HG02973 (cell line): ENCODE data around the gene USF2.
"Not testable (repeated sequence)": the region's sequence is repeated elsewhere in the genome, so short reads cannot be mapped to it uniquely, and the experiment has no call there.

Experiments
- ATAC-seq: cut with Tn5 transposase; IDR thresholded peaks from one replicate; pipeline ENCODE4 v1.9.1; 2021; ENCODE audit warnings: moderate library complexity; ENCODE audit not compliant: unreplicated experiment

The USF2 gene

GRCh38 chr19:35284153-35285094 is 15.7 kb downstream of the USF2 start:
- no peak for ATAC-seq

- ATAC-seq: no peak
Observed at GRCh38 chr19:35285095-35285449, 16.3 kb downstream of the USF2 start.

GRCh38 chr19:35285465-35285864 is 16.7 kb downstream of the USF2 start:
- ATAC-seq: not testable (repeated sequence)

- ATAC-seq: not testable (repeated sequence)
Observed at GRCh38 chr19:35286101-35286500, 17.3 kb downstream of the USF2 start.

- no peak for ATAC-seq
Observed at GRCh38 chr19:35287713-35288112, 19.0 kb downstream of the USF2 start.

- no peak for ATAC-seq
Observed at GRCh38 chr19:35288331-35288730, 19.6 kb downstream of the USF2 start.

GRCh38 chr19:35288906-35289305 is 20.1 kb downstream of the USF2 start:
- ATAC-seq: no peak

- ATAC-seq: no peak
Observed at GRCh38 chr19:35290381-35291127, 21.8 kb downstream of the USF2 start.

GRCh38 chr19:35291259-35291658 is 22.5 kb downstream of the USF2 start:
- no peak for ATAC-seq

GRCh38 chr19:35291916-35292315 is 23.2 kb downstream of the USF2 start, which contains the start of gene MAG:
TSS of gene MAG (plus strand) at chr19:35292161. CDS start at chr19:35295409, 3,248 bp downstream.
- ATAC-seq: no peak

GRCh38 chr19:35292421-35293362 is 23.9 kb downstream of the USF2 start:
- no peak for ATAC-seq

GRCh38 chr19:35293363-35293739 is 24.6 kb downstream of the USF2 start:
- no peak for ATAC-seq

GRCh38 chr19:35293808-35294207 is 25.0 kb downstream of the USF2 start:
- no peak for ATAC-seq

- ATAC-seq: no peak
Observed at GRCh38 chr19:35294328-35294727, 25.6 kb downstream of the USF2 start.

- ATAC-seq: no peak
Observed at GRCh38 chr19:35294859-35295791, 26.4 kb downstream of the USF2 start.

GRCh38 chr19:35295792-35296462 is 27.2 kb downstream of the USF2 start:
- no peak for ATAC-seq

GRCh38 chr19:35296644-35297514 is 28.1 kb downstream of the USF2 start:
- no peak for ATAC-seq

GRCh38 chr19:35297515-35297848 is 28.7 kb downstream of the USF2 start:
- no peak for ATAC-seq
